Choroid plexus epithelial cell (primary cell): ENCODE measurements around the gene PAX5.

Source experiments
- DNase-seq: peaks from one replicate; pipeline ENCODE4 v3.0.0-alpha.2; 2010; ENCODE audit warnings: low read depth
- H3K4me3 ChIP-seq: 2 replicates; pipeline ENCODE4 v1.5.1; 2011; ENCODE audit warnings: low read depth, mild to moderate bottlenecking, control low read depth, low read length, moderate library complexity
- CTCF ChIP-seq: conservative IDR thresholded peaks from 2 replicates; pipeline ENCODE4 v1.5.1; 2011; ENCODE audit warnings: low read depth, mild to moderate bottlenecking, control low read depth, inconsistent platforms, low read length, moderate library complexity

PAX5 gene

GRCh38 chr9:36902080-36902716 lies 131.9 kb downstream of the PAX5 start:
- TF ChIP-seq CTCF = no peak
- no peak for DNase-seq
- H3K4me3 ChIP-seq = no peak overlapping the region

GRCh38 chr9:36901528-36901927 lies 132.5 kb downstream of the PAX5 start:
- TF ChIP-seq CTCF = no peak
- H3K4me3 ChIP-seq = no peak overlapping the region
- DNase-seq = no peak

- H3K4me3 ChIP-seq = no peak overlapping the region
- no peak for TF ChIP-seq CTCF
- no peak for DNase-seq
These were observed 133.2 kb downstream of the PAX5 start for GRCh38 chr9:36900856-36901220.

- DNase-seq = no peak
- no peak overlapping the region for H3K4me3 ChIP-seq
- TF ChIP-seq CTCF = no peak
These were observed 133.8 kb downstream of the PAX5 start for GRCh38 chr9:36900136-36900855.

GRCh38 chr9:36899406-36899805 lies 134.7 kb downstream of the PAX5 start:
- TF ChIP-seq CTCF = no peak
- H3K4me3 ChIP-seq = no peak overlapping the region
- DNase-seq = no peak

- no peak for DNase-seq
- no peak for TF ChIP-seq CTCF
These were observed 135.5 kb downstream of the PAX5 start for GRCh38 chr9:36898431-36899020.

More at GRCh38 chr9:36898431-36899020, 135.5 kb downstream of the PAX5 start:
- H3K4me3 ChIP-seq = no peak overlapping the region
